ENCODE data around the gene KCNMA1.

Gene KCNMA1

DNA sequence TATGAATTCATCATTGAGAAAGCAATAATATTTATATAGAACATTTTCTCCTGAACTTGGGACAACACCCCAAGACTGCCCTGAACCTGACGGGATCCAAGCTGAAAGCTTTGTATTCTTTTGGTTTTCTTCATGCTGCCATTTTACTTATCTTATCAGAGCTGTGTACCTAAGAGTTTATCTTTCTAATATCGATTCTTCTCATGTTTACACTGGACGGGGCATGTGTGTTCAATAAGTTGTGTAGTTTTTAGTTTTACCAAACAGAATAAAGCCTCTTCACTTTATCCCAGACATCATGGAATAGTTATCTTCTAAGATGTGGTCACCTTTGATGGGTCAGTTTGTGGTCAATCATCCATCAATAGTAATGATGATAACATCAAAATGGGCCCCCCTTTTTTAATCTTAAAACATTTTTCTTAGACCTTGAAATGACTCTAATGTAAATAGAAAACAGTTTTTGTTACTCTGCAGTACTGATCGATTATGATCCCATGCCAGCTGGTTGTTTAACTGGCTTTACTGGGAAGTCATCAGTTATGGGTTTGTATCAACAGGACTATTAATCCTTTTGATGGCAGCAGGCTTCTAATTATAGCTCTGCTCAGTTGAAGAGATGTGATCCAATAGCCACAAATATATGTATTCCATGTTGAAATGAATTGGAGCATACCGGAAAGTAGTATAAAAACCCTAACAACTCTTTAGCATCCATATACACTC lies 446.1 kb downstream of the KCNMA1 start:
- DNase-seq: no peak

DNA sequence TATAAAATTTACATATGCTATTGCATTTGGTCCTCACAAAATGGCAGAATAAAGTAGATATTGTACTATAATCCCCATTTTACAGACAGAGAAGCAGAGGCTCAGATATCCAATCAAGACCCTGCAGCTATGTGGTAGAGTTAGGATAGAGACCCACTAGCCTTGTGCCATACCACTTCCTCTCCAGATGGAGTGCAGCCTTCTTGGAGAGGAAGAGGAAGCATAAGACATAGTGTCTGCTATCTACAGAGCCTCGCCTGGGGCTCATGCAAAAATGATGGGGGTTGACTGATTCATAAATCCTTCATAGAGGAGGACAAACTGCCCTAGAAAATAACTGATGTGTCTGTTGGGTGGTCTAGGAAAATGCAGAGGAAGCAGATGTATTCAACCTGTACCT lies 447.3 kb downstream of the KCNMA1 start:
- no peak for DNase-seq

DNA sequence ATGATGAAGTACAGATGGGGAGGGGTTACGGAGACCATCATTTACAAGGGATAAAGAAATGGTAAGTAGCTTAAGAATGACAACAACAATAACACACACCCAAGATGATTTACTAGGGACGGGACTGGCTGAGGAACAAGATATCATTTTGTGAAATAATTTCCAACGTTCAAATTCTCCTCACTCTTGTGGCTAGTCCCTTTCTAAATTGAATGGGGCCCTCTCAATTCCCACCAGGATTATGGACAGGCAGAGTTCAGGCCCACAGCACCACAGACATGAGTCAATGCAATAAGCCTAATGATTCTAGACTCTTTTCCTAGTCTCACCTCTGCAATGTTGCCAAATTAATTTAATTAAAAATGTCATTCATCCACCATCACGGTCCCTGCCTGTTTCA lies 448.1 kb downstream of the KCNMA1 start:
- DNase-seq: no peak

DNA sequence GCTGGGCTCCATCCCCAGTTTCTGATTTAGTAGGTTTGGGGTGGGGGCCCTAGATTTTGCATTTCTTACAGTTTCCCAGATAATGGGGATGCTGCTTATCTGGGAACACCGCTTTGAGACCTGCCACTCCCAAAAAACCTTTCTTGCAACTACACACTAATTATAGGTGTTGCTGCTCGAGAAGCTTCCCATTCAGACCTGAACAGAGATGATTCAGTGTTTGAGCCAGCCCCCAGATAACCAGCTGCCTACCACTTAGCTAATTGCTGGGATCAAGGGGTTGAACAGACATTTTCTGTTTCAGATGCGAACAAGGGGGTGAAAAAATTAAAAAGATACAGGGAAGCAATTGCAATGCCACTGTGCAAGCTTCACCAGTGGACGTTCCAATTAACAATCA lies 448.5 kb downstream of the KCNMA1 start:
- no peak for DNase-seq

DNA sequence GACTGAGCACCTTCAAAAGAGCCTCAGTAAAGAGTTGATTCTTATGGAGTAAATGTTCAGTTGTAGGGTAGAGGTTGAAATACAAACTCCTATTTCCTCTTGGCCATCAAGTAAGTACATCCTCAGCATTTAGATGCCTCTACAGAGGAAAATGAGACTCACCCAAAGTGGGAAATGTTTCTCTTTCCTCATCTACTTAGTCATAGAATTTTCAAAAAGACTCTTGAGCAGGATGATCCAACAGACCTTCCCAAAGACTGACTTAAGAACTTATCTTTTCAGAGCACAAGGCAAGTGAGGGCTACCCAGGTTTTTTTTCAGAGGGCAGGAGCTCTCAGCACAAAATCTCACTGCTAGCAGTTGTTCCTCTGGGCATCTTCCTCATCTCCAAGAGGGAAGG lies 449.1 kb downstream of the KCNMA1 start:
- DNase-seq: no peak

DNA sequence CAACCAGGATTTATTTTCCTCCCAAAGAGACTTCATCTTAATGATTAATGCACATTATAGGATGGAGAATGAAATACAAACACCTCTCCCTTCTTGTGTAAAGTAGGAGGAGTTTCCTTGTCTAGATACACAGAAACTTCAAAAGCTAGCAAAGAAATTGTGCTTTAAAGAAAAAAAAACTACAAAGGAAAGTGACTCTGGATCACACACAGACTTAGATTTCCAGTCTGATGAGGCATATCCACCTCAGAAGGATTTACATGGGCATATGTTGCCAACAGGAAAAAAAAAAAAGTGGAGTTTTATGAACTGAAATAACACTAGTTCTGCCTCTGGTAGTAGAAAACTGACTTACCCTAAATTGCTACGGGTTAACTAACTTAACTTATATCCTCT lies 449.6 kb downstream of the KCNMA1 start:
- no peak for DNase-seq

DNA sequence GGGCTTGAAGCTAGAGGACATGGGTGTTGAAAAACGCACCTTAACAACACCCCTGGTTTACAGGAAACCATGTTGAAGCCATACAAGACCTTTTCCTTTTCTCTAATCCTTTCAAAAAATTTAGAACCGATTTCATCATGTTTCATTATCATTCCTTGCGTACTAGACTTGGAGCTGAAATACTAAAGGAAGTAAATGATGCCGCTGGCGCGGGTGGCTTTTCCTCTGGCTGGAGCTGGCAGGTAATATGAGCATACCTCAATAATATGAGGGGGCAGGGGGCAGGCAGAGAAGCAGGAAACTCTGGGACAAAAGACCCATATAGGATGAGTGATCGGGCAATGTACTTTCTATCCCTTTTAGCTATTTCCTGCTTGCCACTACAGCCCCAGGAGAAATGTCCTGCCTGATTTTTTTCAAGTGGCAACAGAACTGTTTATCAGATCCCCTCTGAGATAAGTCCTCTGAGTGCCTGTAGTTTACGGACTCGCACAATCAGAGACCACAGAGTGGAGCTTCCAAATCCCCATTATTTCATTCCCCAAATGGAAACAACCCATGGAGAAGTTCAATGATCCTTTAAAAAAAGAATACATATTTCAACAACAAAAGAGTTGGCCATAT lies 450.1 kb downstream of the KCNMA1 start:
- DNase-seq: no peak

DNA sequence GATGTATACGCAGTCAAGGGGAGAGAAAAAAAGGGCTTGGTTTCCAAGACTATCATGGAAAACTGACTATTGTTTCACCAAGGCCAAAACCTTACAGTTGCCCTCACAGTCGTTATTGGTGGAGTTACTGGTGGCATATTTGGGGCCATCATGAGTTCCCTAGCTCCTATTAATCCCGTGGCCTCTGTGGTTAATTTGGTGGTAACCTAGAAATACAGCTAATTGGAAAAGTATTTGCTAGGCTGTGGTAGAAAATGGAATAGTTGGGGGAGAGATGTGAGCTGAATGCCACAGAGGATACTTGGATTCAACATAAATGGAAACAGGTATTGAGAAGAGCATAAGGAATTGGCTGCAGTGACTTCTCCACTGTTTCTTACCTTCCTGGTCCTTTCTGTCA lies 450.7 kb downstream of the KCNMA1 start:
- no peak for DNase-seq

DNA sequence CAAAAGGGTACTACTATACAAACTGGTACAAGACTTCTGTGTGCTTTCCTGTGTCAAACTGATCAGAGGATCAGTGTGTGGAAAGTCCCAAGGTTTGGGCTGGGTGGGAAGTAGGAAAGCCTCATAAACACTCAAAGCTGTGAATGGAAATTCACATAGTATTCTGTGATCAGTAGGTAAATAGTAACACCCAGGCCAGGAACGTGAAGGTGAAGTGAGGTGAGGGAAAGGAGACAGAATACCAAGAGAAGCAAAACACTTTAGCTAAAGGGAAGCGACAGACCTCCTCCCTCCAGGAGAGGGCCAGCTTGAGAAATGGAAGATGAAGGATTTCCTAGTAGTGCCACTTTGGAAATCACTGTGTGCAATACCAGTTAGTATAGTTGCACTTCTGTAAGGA lies 451.9 kb downstream of the KCNMA1 start:
- no peak for DNase-seq

DNA sequence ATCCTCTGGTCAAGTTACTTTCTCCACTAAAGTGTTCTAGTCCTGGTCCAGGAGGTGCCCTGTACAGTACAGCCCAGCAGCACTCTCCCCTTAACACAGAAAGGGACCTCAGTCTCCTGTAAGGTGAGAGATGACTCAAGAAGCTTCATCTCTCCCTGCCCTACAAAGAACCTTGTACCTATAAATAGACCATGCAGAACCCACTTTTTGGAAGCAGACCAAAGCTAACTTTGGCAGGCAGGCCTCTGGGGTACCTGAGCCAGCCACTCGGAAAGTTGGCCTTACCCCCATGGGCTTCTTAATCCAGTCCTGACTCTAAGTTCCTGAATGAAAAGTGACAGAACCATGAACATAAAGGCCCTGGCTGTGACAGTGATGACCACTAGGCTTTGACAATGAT lies 454.8 kb downstream of the KCNMA1 start:
- no peak for DNase-seq

DNA sequence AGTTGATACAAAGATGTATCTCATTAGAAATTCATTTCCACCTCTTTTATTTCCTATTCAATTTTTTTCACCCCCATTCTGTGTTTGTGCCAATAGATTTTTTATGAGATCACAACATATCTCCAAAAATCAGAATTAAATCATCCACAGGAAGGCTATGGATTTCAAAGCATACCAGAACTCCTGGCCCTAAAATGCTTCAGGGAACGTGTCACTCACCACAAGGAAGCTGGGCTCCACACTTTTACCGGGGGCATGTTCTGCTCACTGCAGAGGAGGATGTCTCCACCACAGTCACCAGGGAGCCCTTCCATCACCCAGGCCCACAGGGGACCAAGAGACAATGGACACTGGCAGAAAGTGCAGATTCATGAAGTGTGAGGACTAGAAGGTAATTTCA lies 456.8 kb downstream of the KCNMA1 start:
- DNase-seq: no peak

DNA sequence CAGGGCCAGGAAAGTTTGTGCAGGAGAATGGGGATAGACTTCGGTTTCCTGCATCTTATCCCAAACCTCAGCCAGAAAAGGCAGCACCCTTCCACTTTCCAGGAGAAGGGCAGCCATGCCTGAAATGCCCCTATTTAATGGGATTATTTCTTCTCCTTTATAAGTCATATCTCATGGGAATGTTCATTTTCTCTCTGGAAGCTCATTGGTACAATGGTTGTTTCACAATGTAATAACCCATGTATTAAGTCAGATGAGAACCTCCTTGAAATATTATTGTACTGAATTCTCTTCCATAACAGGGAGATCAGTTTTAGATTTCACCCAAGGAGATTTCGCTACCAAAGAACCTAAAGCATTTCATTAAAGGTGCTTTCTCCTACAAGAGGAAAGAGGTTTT lies 457.5 kb downstream of the KCNMA1 start:
- DNase-seq: no peak

DNA sequence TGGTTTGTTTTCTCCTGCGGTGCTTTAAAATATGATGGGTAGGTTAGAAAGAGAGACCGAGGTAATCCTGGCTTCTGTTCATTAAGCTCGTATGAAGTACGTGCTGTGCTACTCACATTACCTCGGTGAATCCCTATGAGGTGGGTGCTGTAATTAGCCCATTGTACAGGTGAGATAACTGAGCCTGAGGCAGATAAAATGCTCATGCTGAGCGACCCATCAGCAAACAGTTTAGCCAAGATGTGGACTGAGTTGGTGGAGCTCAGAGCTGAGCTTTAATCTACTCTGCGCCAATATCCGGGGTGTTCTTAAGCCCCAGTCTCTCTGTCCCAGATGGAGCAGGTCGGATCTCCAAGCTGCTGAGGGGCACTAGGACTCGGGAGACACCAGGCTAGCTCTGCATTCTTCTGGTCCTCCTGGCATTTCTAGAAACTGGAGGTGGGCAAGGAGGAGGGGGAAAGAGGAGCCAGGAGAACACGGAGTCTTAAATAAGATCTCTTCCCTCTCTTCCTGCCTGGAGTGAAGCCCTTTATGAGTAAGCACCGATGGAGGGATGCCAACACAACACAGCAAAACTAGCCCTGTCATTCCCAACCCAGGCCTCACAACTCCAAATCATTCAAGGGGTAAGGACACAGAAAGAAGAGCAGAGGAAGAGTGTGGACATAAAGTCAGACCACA lies 458.5 kb downstream of the KCNMA1 start:
- DNase-seq: no peak

DNA sequence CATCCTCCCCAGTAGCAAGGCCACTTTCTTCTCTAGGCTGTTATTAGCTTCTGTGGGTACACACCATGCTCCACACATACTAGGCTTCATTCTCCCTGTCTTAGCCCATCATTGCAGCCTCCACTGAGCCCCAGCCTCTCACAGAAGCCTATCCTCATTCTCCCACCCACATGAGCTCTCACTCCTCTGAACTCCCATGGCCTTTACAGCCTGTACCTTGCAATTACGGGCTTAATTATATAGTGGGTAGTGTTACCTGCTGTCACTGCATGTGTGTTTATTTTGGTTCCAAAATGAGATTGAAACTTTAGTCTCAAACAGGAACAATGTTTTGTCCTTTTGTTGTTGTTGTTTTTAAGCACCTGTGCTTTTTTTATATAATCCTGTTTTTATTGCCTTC lies 460.0 kb downstream of the KCNMA1 start:
- DNase-seq: no peak

DNA sequence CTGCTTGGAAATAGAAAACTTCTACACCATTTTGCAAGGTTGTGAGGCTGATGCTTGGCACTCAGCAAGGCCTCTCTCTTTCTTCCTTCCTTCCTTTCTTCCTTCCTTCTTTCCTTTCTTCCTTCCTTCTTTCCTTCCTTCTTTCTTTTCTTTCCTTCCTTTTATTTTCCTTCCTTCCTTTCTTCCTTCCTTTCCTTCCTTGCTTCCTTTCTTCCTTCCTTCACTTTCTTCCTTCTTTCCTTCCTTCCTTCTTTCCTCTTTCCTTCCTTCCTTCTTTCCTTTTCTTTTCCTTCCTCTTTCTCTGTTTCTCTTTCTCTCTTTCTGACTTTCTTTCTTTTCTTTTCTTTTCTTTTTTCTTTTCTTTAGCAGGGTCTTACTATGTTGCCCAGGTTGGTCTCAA lies 460.4 kb downstream of the KCNMA1 start:
- DNase-seq: no peak

DNA sequence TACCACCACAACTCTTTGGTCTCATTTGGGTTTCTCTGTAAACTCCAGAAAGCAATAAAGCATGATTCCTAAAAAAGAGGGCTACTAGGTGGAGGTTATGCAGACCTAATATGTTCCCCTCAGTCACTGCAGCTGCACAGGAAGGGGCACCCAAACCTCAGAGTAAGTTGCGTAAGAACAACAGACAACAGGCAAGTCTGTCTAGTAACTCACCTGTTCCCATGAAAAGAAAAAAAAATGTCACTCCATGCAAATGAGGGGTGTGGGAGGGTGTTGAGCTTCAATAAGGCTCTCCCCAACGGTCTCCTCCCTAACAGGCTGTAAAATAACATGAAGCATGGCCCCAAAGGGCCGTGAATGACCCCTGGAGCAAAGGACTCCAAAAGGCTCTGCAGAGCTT lies 461.4 kb downstream of the KCNMA1 start:
- DNase-seq: no peak

DNA sequence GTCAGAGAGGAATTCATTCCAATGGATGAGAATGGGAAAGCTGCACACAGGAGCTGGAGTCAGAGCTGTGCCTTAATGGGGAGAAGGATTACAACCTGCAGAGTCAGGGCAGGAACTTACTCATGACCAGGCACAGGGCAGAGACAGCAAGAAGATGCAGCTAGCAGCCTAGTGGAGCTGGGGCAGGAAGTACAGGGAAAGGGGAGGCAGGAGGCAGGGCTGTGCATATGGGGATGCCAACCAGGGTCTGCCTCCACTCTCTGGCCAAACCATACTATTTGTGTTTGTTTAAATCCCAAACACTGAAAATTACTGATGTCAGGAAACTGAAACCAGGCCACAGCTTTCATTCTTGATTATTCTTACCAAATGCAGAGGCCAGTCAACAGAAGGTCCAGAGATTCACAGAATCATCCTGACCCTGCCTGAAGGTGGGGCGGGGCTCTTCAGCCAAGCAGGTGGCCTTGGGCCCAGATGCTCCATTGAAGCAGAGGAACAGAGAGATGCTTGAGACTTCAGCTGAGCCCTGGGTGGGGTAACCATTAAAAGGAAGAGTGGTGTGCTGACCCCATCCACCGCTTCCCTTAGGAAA lies 461.9 kb downstream of the KCNMA1 start:
- peak; percentile 9 for DNase-seq

DNA sequence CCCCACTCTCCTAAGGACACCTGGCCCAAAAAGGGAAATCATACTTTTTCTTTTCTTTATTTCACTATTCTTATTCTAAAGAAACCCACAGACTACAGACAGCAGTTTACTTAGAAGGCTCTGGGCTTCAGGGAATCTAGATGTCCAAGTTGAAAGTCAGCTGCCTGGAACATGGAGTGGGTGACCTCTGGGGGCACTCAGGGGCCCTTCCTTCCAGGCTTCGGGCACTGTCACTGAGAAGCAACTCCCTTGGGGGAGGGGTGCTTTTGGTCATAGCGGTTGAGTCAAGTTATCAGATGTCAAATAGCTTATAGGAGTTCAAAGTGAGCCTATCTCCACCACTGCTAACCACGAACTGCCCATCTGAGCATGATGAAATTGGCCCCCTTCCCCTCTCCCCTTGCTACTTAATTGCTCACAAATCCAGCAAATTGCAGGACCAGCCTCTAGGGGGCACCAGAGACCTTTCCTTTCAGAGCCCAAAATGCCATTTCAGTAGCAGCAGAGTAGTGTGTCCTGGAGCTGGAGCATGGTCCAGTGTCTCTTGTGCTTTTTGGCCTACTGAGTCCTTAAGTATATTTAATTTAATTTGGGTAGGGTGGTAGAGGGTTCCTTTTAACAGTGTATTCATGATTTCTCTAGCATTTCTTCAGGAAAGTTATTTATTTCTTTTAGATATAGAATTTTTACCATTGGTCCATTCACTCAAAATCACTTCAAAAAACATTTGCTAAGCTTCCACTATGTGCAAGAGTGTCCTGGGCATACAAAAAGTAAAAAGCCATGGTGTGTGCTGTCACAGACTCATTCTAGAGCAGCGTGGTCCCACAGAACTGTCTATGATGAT lies 463.8 kb downstream of the KCNMA1 start:
- DNase-seq: peak; percentile 59

DNA sequence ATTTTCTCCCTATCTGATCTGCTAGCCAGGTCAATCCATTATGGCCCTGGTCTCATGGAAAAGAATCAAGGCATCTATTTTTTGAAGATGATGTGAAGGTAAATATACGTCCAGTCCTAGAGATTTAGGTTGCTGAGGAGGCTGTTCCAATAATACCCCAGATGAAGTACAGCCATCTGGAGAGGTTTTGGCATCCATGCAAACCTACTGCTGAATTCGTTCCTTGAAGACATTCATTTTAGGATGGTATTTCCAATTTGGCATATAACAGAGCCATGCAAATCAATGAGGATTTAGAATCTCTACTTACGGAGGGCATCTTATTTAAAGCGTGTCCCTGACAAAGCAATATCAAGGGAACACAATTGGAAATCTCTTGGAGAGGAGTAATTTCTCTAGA lies 465.5 kb downstream of the KCNMA1 start:
- DNase-seq: no peak

DNA sequence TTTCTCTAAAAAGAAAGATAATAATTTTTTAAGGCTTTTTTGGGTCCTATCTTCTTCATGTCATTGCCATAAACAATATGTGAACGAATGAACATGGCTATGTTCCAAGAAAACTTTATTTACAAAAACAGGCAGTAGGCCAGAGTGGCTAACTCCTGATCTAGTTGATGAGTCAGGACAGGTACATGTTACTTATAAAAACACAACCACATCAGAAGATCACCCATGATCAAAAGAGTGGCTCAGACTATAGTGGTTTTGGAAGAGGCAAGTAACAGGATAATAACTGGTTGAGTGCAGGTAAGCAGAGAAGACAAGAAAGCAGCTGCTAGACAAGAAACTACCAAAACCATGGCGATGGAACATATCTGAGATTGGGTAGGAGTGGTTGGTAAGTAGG lies 468.7 kb downstream of the KCNMA1 start:
- DNase-seq: no peak

DNA sequence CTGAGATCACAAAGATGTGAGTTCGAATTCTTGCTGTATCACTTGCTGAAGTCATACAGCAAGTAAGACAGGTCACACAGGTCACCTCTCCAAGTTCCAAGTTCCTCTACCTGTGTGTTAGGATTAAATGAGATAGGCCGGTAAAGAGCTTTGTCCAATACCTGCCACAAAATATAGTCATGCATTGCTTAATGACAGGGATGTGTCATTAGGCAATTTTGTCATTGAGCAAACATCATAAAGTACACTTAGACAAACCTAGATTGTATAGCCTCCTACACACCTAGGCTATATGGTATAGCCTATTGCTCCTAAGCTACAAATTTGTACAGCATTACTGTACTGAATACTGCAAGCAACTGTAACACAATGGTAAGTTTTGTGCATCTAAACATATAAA lies 469.4 kb downstream of the KCNMA1 start:
- no peak for DNase-seq

DNA sequence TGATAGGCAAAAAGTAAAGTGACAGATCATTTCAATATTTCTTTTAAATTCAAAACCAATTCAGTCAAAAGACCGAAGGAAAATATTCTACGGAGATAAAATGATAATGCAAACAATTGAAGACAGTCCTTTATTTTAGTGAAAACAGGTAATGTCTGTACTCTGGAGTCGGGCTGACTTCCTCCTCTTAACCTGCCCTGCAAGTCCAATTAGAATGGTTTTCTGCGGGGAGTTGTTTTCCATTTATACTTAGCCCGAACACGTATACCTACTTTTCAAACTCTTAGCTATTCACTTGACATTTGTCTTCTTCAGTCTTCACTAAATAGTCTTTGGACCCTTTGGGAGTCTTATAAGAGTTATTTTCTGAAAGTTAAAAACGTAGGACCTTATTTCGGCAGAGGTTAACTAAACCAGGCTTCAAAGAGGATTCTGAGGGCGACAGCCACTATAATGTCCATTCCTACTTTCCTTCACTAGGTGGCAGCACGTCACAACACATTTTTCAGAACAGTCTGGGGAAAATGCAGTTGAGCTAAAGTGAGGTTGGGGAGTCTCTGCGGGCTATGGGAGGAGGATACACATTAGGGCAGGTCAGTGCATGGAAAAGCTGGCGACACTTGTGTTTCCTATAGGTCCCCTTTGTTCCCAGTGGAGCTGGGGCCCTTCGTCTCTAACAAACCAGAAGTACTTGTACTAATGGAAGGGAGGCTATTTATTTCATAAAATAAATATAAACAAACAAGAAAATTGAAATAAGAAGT lies 472.0 kb downstream of the KCNMA1 start:
- DNase-seq: peak; percentile 32
